Activated T-helper 17 cell treated with anti-CD3 and anti-CD28 coated beads, Interleukin-2, amount 50 U/mL, for 72 hours (primary cell): ENCODE data around the gene FAM193B. TPM values are rescaled to one million over a fixed set of nuclear protein-coding genes. Genes with fewer than 3 reads are reported as not detected.
A peak's percentile ranks its signal among the peaks of the same experiment; 100 is the strongest.
"Not testable (repeated sequence)": the region's sequence is repeated elsewhere in the genome, so short reads cannot be mapped to it uniquely, and the experiment has no call there.

Experiments
- ATAC-seq: fragments of 150-1000 bp; cut with Tn5 transposase; replicated peaks from 2 replicates; pipeline ENCODE4 v1.10.0; 2021; ENCODE audit warnings: mild to moderate bottlenecking, moderate library complexity
- H3K27ac Mint-ChIP-seq: one replicate; pipeline ENCODE4 v1.8.0; 2022; ENCODE audit warnings: mixed read lengths
- H3K27me3 Mint-ChIP-seq: one replicate; pipeline ENCODE4 v1.8.0; 2022; ENCODE audit warnings: mixed read lengths
- H3K36me3 Mint-ChIP-seq: one replicate; pipeline ENCODE4 v1.8.0; 2022; ENCODE audit warnings: low read depth, mild to moderate bottlenecking, mixed read lengths
- H3K4me1 Mint-ChIP-seq: one replicate; pipeline ENCODE4 v1.8.0; 2022; ENCODE audit warnings: mixed read lengths
- H3K4me3 Mint-ChIP-seq: one replicate; pipeline ENCODE4 v1.8.0; 2022; ENCODE audit warnings: mild to moderate bottlenecking, mixed read lengths
- H3K9me3 Mint-ChIP-seq: one replicate; pipeline ENCODE4 v1.8.0; 2022; ENCODE audit warnings: mixed read lengths
- total RNA-seq, 2 donors: library from RNA; stranded (reverse); gene quantifications; one replicate each; pipeline ENCODE4 v1.2.3, GENCODE V29; 2022

FAM193B gene
- total RNA-seq, 2 donors from 2014 or later, result 67.5 to 72.3 TPM

GRCh38 chr5:177537389-177538361 is 16.7 kb downstream of the FAM193B start:
- no peak for ATAC-seq
- Mint-ChIP-seq H3K9me3 (no peaks in the 10 kb centered on the region), H3K4me3 (no peak overlapping the region), H3K4me1 (peaks cover 9% of the 10 kb centered on the region), H3K27ac (peak overlapping the region; percentile 36), H3K27me3 (no peaks in the 10 kb centered on the region), H3K36me3 (peaks cover 76% of the 10 kb centered on the region)

GRCh38 chr5:177536386-177536785 is 18.0 kb downstream of the FAM193B start:
- Mint-ChIP-seq H3K36me3 (peaks cover 81% of the 10 kb centered on the region), H3K27ac (no peak overlapping the region), H3K9me3 (no peaks in the 10 kb centered on the region), H3K4me1 (peaks cover 8% of the 10 kb centered on the region), H3K4me3 (no peak overlapping the region), H3K27me3 (no peaks in the 10 kb centered on the region)
- ATAC-seq, result no peak

- ATAC-seq, result no peak
- Mint-ChIP-seq H3K4me3 (no peak overlapping the region), H3K27ac (no peak overlapping the region), H3K9me3 (no peaks in the 10 kb centered on the region), H3K27me3 (no peaks in the 10 kb centered on the region), H3K4me1 (peaks cover 3% of the 10 kb centered on the region), H3K36me3 (peaks cover 80% of the 10 kb centered on the region)
Observed at GRCh38 chr5:177535125-177535524, 19.2 kb downstream of the FAM193B start.

GRCh38 chr5:177534433-177534832 is 19.9 kb downstream of the FAM193B start:
- H3K27me3 Mint-ChIP-seq, H3K4me3 Mint-ChIP-seq, H3K9me3 Mint-ChIP-seq: not testable (repeated sequence)

GRCh38 chr5:177531209-177531940 is 23.0 kb downstream of the FAM193B start:
- Mint-ChIP-seq H3K36me3 (peaks cover 52% of the 10 kb centered on the region), H3K27ac (peak overlapping the region; percentile 17), H3K27me3 (no peaks in the 10 kb centered on the region), H3K9me3 (no peaks in the 10 kb centered on the region), H3K4me3 (no peak overlapping the region), H3K4me1 (peaks cover 3% of the 10 kb centered on the region)
- no peak for ATAC-seq

More at GRCh38 chr5:177534433-177534832, 19.9 kb downstream of the FAM193B start:
- H3K36me3 Mint-ChIP-seq, result peaks cover 81% of the 10 kb centered on the region
- H3K27ac Mint-ChIP-seq, H3K4me1 Mint-ChIP-seq, ATAC-seq: not testable (repeated sequence)

- Mint-ChIP-seq H3K36me3 (peaks cover 47% of the 10 kb centered on the region), H3K9me3 (no peaks in the 10 kb centered on the region), H3K4me1 (peaks cover 3% of the 10 kb centered on the region), H3K4me3 (no peak overlapping the region), H3K27me3 (no peaks in the 10 kb centered on the region), H3K27ac (peak overlapping the region; percentile 53)
- ATAC-seq, result no peak
Observed at GRCh38 chr5:177530638-177531037, 23.7 kb downstream of the FAM193B start.

GRCh38 chr5:177529247-177530203 is 24.8 kb downstream of the FAM193B start:
- Mint-ChIP-seq H3K27ac (peak overlapping the region; percentile 53), H3K4me1 (peaks cover 3% of the 10 kb centered on the region), H3K27me3 (no peaks in the 10 kb centered on the region), H3K4me3 (no peak overlapping the region), H3K9me3 (no peaks in the 10 kb centered on the region), H3K36me3 (peaks cover 42% of the 10 kb centered on the region)
- ATAC-seq, result no peak

GRCh38 chr5:177528631-177529030 is 25.7 kb downstream of the FAM193B start:
- Mint-ChIP-seq H3K36me3 (peaks cover 38% of the 10 kb centered on the region), H3K27ac (no peak overlapping the region), H3K4me3 (no peak overlapping the region), H3K27me3 (no peaks in the 10 kb centered on the region), H3K9me3 (no peaks in the 10 kb centered on the region), H3K4me1 (peaks cover 3% of the 10 kb centered on the region)
- ATAC-seq, result no peak

- peaks cover 34% of the 10 kb centered on the region for H3K36me3 Mint-ChIP-seq
- H3K27me3 Mint-ChIP-seq, result no peaks in the 10 kb centered on the region
- no peak overlapping the region for H3K27ac Mint-ChIP-seq
- H3K4me3 Mint-ChIP-seq, result no peak overlapping the region
- peaks cover 3% of the 10 kb centered on the region for H3K4me1 Mint-ChIP-seq
- ATAC-seq, result no peak
- no peaks in the 10 kb centered on the region for H3K9me3 Mint-ChIP-seq
Observed at GRCh38 chr5:177527595-177527994, 26.8 kb downstream of the FAM193B start.

- Mint-ChIP-seq H3K9me3 (no peaks in the 10 kb centered on the region), H3K36me3 (peaks cover 28% of the 10 kb centered on the region), H3K27ac (no peak overlapping the region), H3K27me3 (no peaks in the 10 kb centered on the region), H3K4me3 (no peak overlapping the region), H3K4me1 (peaks cover under 1% of the 10 kb centered on the region)
- ATAC-seq, result no peak
Observed at GRCh38 chr5:177526791-177527190, 27.6 kb downstream of the FAM193B start.

- Mint-ChIP-seq H3K27me3 (no peaks in the 10 kb centered on the region), H3K27ac (no peak overlapping the region), H3K4me1 (no peaks in the 10 kb centered on the region), H3K36me3 (peaks cover 31% of the 10 kb centered on the region), H3K9me3 (no peaks in the 10 kb centered on the region), H3K4me3 (no peak overlapping the region)
- ATAC-seq, result no peak
Observed at GRCh38 chr5:177526191-177526590, 28.2 kb downstream of the FAM193B start.

GRCh38 chr5:177524941-177525655 is 29.3 kb downstream of the FAM193B start:
- Mint-ChIP-seq H3K4me1 (no peaks in the 10 kb centered on the region), H3K36me3 (peaks cover 29% of the 10 kb centered on the region), H3K27ac (no peak overlapping the region), H3K4me3 (no peak overlapping the region), H3K27me3 (no peaks in the 10 kb centered on the region), H3K9me3 (no peaks in the 10 kb centered on the region)
- no peak for ATAC-seq

- Mint-ChIP-seq H3K9me3 (no peaks in the 10 kb centered on the region), H3K36me3 (peaks cover 33% of the 10 kb centered on the region), H3K27me3 (no peaks in the 10 kb centered on the region), H3K4me1 (no peaks in the 10 kb centered on the region), H3K4me3 (no peak overlapping the region), H3K27ac (no peak overlapping the region)
- ATAC-seq, result no peak
Observed at GRCh38 chr5:177524539-177524900, 29.8 kb downstream of the FAM193B start.
